ENCODE results near the gene CYP2U1.
"Not testable (repeated sequence)": the region's sequence is repeated elsewhere in the genome, so short reads cannot be mapped to it uniquely, and the experiment has no call there.

CYP2U1 gene

DNA sequence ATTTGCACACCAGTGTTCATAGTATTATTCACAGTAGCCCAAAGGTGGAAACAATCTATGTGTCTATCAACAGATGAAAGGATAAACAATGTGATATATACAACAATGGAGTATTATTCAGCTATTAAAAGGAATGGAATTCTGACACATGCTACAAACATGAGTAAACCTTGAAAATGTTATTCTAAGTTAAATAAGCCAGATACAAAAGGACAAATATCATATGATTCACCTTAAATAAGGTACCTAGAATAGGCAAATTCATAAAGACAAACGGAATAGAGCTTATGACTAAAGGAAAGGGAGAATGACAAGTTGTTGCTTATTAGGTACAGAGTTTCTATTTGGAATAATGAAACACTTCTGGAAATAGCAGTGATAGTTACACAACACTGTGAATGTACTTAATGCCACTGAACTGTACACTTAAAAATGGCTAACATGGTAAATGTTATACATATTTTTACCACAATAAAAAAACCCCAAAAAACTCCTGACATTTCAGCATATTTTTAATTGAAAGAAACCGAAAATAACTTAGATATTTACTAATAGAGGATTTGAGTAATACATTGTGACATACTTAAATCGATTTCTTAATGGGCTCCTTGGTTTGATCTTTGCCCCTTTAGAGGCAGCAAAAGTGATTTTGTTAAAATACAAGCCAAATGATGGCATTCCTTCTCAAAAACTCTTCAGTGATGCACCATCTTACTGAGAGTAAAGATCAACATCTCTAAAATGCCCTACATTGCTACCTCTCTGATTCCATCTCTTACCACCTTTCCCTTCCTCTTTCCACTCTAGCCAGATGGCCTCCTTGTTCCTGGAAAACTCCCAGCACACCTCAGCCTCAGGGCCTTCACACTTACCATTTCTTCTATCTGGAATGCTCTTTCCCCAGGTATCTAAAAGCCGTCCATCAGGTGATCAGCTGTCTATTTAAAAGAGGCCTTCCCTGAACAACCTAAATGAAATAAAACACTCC, 8.6 kb upstream of the CYP2U1 start:
- DNase-seq (ENCODE audit: low read depth): no peak

- not testable (repeated sequence) for DNase-seq (ENCODE audit: low read depth)
Observed at GRCh38 chr4:107925713-107926112, 5.6 kb upstream of the CYP2U1 start.

DNA sequence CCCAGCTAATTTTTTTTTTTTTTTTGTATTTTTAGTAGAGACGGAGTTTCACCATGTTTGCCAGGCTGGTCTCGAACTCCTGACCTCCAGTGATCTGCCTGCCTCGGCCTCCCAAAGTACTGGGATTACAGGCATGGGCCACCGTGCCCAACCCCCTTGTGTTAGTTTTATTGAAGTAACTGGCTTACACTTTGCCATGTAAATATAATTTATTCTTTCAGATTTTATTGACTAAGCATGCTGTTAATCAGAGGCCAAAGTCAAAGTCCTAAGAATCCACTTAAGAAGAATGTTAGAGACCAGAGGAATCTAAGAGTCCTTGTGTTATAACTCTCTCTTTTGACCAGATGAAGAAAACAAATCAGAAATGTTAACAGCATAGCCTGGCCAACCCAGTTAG, 4.5 kb upstream of the CYP2U1 start:
- DNase-seq (ENCODE audit: low read depth): not testable (repeated sequence)

- no peak for DNase-seq (ENCODE audit: low read depth)
Observed at GRCh38 chr4:107931775-107932321, 499 bp downstream of the CYP2U1 start.

DNA sequence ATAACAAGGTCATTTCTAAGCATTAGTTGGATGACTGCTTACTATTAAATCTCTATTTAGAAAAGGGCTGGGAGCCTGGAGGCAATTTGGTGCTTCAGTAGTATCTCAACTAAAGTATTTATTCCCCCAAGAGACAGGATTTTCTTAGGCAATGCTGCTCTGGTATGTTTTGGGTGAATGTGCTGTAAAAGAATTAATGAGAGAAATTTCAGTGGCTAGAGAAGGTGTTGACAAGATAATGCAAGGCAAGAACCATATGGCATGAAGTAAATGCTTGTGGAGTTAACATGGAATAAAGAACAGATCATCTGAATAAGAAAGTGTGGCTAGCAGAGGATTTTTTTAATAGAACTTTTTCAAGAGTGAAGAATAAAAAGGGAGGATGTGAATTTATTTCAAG, 3.9 kb downstream of the CYP2U1 start:
- no peak for DNase-seq (ENCODE audit: low read depth)

DNA sequence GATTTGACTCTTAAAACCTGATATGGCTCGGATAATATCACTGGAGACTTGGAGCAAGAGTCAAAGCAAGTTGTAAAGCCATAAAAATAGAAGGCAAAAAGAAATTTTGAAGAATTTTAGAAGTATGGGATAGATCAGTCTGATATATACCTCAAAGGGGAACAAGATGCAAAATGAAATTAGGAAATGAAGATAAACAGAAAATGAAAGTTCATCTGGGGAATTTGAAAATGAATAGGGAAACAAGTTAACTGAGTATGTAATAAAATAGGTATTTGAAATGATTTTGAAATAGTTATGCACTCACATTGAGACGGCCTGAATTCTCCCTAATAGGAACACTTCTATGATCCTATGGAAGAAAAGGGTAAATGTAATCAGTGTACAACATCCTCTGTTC, 5.7 kb downstream of the CYP2U1 start:
- DNase-seq (ENCODE audit: low read depth): no peak

DNA sequence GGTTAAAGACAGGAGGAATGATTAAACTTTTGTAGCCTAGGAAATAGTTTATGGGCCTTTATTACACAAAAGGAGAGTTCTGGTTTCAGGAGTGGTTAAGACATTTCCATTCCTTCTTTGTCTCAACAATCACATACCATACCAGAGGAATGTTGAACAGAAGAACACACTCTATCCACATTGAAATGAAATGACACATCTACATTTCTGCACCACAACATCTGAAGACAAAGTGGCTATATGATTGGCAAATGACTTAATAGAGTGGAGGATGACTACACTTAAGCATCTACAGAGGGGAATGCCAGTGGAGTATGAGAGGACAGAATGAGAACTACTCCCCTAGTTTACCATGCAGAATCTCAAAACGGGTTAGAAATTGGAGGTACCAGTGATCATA, 8.0 kb downstream of the CYP2U1 start:
- peak; percentile 64 for DNase-seq (ENCODE audit: low read depth)

- no peak for DNase-seq (ENCODE audit: low read depth)
Observed at GRCh38 chr4:107945809-107946208, 14.5 kb downstream of the CYP2U1 start.

DNA sequence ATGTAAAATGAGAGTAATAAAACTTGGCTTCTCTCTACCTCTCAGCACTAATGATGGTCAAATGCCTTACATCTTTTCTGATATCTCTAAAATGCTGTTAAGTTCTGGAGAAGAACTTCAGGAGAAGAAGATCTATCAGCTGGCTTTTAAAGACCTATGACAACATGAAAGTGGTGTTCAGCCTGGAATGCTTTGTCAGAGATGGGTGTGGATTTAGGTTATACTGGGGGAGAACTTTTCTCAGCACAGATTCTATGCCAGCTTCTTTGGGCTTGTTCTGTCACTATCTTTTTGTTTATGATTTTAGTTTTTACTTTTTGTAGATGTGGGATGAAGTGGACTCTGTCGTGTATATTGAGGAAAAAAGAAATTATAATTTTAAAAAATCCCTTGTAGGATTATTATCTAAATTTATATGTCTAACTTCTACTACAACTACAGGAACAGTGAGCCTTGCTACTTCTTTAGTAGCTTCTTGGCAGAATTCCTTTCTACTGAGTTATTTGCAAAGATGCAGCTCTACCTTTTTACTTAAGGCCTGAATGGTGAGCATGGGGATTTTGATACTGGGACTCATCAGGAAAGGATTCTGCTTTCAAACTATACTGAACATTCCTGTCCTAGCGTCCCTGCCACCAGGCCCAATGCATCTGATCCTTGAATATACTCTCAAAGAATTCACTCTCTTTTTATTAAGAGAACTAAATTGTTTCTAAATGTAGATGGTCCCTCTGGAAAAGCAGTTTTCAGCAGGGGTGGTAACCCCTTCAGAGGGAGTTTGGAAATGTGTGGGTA, 19.6 kb downstream of the CYP2U1 start:
- DNase-seq (ENCODE audit: low read depth): no peak

GRCh38 chr4:107951551-107951950, 20.2 kb downstream of the CYP2U1 start:
- DNase-seq (ENCODE audit: low read depth): no peak

- DNase-seq (ENCODE audit: low read depth): no peak
Observed at GRCh38 chr4:107956011-107956410, 24.7 kb downstream of the CYP2U1 start.

- DNase-seq (ENCODE audit: low read depth): no peak
Observed at GRCh38 chr4:107966903-107967302, 35.6 kb downstream of the CYP2U1 start.

DNA sequence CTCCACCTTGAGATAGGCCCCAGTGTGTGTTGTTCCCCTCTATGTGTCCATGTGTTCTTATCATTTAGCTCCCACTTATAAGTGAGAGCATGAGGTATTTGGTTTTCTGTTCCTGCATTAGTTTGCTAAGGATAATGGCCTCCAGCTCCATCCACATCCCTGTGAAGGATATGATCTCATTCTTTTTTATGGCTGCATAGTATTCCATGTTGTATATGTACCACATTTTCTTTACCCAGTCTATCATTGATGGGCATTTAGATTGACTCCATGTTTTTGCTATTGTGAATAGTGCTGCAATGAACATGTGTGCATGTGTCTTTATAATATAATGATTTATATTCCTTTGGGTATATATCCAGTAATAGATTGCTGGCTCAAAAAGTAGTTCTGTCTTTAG, 36.2 kb downstream of the CYP2U1 start:
- DNase-seq (ENCODE audit: low read depth): not testable (repeated sequence)

- not testable (repeated sequence) for DNase-seq (ENCODE audit: low read depth)
Observed at GRCh38 chr4:107967921-107968320, 36.6 kb downstream of the CYP2U1 start.

- no peak for DNase-seq (ENCODE audit: low read depth)
Observed at GRCh38 chr4:107970063-107970798, 38.9 kb downstream of the CYP2U1 start.

GRCh38 chr4:107972605-107973004, 41.3 kb downstream of the CYP2U1 start:
- no peak for DNase-seq (ENCODE audit: low read depth)

DNA sequence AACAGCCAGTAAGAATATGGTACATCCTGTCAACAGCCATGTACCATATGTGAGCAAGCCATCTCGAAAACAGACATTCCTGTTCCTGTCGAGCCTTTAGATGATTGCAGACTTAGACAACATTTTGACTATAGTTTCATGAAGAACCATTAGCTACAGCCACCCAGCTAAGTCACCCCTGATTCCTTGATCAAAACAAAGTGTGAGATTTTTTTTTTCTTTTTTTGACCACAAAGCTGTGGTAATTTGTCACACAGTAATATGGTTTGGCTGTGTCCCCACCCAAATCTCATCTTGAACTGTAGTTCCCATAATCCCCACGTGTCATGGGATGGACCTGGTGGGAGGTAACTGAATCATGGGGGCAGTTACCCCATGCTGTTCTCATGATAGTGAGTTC, 43.2 kb downstream of the CYP2U1 start:
- no peak for DNase-seq (ENCODE audit: low read depth)

GRCh38 chr4:107977482-107977881, 46.1 kb downstream of the CYP2U1 start:
- DNase-seq (ENCODE audit: low read depth): no peak

GRCh38 chr4:107977966-107978705, 46.8 kb downstream of the CYP2U1 start:
- DNase-seq (ENCODE audit: low read depth): no peak

- no peak for DNase-seq (ENCODE audit: low read depth)
Observed at GRCh38 chr4:107978716-107979451, 47.5 kb downstream of the CYP2U1 start.

Data from GM04503 (cell line).